Neural cell (in vitro differentiated cells): Measurements from ENCODE around the gene PARVG.

Experiments
- EP300 ChIP-seq: fragments of 450-650 bp; conservative IDR thresholded peaks from 2 replicates; pipeline ENCODE4 v1.6.1; 2014; ENCODE audit warnings: antibody characterized with exemption, mild to moderate bottlenecking, moderate library complexity; ENCODE audit not compliant: poor library complexity, severe bottlenecking
- POLR2AphosphoS5 ChIP-seq: IDR thresholded peaks from 2 replicates; pipeline ENCODE4 v1.6.1; 2012
- RAD21 ChIP-seq: fragments of 450-650 bp; conservative IDR thresholded peaks from 2 replicates; pipeline ENCODE4 v1.6.1; 2014; ENCODE audit warnings: antibody characterized with exemption, mild to moderate bottlenecking, moderate library complexity
- TF ChIP-seq, protein P1 (sequence below): fragments of 450-650 bp; IDR thresholded peaks from 2 replicates; pipeline ENCODE4 v1.5.1; 2014; ENCODE audit warnings: antibody characterized with exemption, mild to moderate bottlenecking, moderate library complexity; ENCODE audit not compliant: poor library complexity, severe bottlenecking
- TF ChIP-seq, protein P2 (sequence below): IDR thresholded peaks from 2 replicates; pipeline ENCODE4 v1.6.1; 2012; ENCODE audit warnings: borderline replicate concordance

DNA sequence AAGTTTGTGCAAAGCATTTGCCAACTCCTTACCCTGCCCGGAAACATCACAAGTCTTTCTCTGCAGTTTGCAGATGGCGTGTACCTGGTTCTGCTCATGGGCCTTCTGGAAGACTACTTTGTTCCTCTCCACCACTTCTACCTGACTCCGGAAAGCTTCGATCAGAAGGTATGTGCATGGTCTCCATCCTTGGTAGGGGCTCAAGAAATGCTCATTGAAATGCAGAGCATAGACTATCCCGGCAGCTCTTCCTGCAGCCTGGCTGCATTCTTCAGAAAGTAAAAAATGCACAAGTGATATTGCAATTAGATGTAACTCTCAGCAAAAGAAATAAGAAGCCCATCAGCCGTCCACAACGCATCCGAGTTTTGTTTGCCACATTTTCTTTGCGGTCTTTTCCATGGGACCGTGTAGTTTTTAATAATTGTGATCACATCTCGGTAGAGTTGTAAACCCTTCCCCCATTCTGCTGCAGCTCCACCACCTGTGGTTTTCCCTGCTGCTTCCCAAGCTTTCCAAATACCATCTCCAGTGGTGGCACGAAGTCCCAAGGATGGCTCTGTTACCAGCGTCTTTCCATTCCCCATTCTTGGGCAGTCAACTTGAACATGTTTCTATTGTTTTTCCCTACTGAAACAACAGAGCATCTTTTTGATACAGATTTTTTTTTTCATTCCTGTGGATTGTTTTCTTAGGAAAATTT lies 22.7 kb upstream of the PARVG start:
- TF ChIP-seq POLR2AphosphoS5 (no peak), EP300 (no peak), RAD21 (no peak)
- TF ChIP-seq, protein P1, sequence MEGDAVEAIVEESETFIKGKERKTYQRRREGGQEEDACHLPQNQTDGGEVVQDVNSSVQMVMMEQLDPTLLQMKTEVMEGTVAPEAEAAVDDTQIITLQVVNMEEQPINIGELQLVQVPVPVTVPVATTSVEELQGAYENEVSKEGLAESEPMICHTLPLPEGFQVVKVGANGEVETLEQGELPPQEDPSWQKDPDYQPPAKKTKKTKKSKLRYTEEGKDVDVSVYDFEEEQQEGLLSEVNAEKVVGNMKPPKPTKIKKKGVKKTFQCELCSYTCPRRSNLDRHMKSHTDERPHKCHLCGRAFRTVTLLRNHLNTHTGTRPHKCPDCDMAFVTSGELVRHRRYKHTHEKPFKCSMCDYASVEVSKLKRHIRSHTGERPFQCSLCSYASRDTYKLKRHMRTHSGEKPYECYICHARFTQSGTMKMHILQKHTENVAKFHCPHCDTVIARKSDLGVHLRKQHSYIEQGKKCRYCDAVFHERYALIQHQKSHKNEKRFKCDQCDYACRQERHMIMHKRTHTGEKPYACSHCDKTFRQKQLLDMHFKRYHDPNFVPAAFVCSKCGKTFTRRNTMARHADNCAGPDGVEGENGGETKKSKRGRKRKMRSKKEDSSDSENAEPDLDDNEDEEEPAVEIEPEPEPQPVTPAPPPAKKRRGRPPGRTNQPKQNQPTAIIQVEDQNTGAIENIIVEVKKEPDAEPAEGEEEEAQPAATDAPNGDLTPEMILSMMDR: no peak
- TF ChIP-seq, protein P2, sequence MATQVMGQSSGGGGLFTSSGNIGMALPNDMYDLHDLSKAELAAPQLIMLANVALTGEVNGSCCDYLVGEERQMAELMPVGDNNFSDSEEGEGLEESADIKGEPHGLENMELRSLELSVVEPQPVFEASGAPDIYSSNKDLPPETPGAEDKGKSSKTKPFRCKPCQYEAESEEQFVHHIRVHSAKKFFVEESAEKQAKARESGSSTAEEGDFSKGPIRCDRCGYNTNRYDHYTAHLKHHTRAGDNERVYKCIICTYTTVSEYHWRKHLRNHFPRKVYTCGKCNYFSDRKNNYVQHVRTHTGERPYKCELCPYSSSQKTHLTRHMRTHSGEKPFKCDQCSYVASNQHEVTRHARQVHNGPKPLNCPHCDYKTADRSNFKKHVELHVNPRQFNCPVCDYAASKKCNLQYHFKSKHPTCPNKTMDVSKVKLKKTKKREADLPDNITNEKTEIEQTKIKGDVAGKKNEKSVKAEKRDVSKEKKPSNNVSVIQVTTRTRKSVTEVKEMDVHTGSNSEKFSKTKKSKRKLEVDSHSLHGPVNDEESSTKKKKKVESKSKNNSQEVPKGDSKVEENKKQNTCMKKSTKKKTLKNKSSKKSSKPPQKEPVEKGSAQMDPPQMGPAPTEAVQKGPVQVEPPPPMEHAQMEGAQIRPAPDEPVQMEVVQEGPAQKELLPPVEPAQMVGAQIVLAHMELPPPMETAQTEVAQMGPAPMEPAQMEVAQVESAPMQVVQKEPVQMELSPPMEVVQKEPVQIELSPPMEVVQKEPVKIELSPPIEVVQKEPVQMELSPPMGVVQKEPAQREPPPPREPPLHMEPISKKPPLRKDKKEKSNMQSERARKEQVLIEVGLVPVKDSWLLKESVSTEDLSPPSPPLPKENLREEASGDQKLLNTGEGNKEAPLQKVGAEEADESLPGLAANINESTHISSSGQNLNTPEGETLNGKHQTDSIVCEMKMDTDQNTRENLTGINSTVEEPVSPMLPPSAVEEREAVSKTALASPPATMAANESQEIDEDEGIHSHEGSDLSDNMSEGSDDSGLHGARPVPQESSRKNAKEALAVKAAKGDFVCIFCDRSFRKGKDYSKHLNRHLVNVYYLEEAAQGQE: no peak
